Activated CD8-positive, alpha-beta T cell treated with anti-CD3 and anti-CD28 coated beads, Interleukin-2, amount 10 ng/mL, durations not matched to agents 7 days and 5 days (primary cell): Measurements from ENCODE around the gene HLA-DPA1. TPM values are rescaled to one million over a fixed set of nuclear protein-coding genes. Genes with fewer than 3 reads are reported as not detected.

Source experiments
- ATAC-seq: fragments of 150-1000 bp; cut with Tn5 transposase; one replicate; pipeline ENCODE4 v1.10.0; 2021; ENCODE audit warnings: moderate library complexity
- CTCF ChIA-PET: fragments of 350-600 bp; sonication (Branson Sonifier 250); formaldehyde crosslinking; loops from one replicate; lab custom pipeline; 2021; ENCODE audit warnings: antibody characterized with exemption; lab: Charles Lee
- POLR2A ChIA-PET: fragments of 350-600 bp; sonication (Branson Sonifier 250); formaldehyde crosslinking; loops from one replicate; lab custom pipeline; 2021; ENCODE audit warnings: antibody characterized with exemption; lab: Charles Lee
- DNase-seq: peaks from one replicate; pipeline ENCODE4 v3.0.0-alpha.2; 2020
- H3K27ac Mint-ChIP-seq: one replicate; pipeline ENCODE4 v1.8.0; 2021; ENCODE audit warnings: mild to moderate bottlenecking, mixed read lengths
- H3K27me3 Mint-ChIP-seq: one replicate; pipeline ENCODE4 v1.8.0; 2021; ENCODE audit warnings: low read depth, mixed read lengths
- H3K36me3 Mint-ChIP-seq: one replicate; pipeline ENCODE4 v1.8.0; 2021; ENCODE audit warnings: low read depth, mixed read lengths
- H3K4me1 Mint-ChIP-seq: one replicate; pipeline ENCODE4 v1.8.0; 2021; ENCODE audit warnings: low read depth, mixed read lengths
- H3K4me3 Mint-ChIP-seq: one replicate; pipeline ENCODE4 v1.8.0; 2021; ENCODE audit warnings: mild to moderate bottlenecking, mixed read lengths
- H3K9me3 Mint-ChIP-seq: one replicate; pipeline ENCODE4 v1.8.0; 2022; ENCODE audit warnings: mixed read lengths; ENCODE audit not compliant: insufficient read depth
- total RNA-seq, 2 experiments: library from RNA; stranded (reverse); gene quantifications; one replicate each; pipeline ENCODE4 v1.2.3, GENCODE V29; 2021

HLA-DPA1 gene
- total RNA-seq, 2 experiments from 2014 or later: 39.1 to 40.0 TPM

- ATAC-seq (no peak), DNase-seq (no peak)
- H3K36me3 Mint-ChIP-seq: no peaks in the 10 kb centered on the region
- H3K27ac Mint-ChIP-seq: no peak overlapping the region
- H3K9me3 Mint-ChIP-seq: no peaks in the 10 kb centered on the region
- ChIA-PET POLR2A (interaction anchor here (1.2 to 1.7 kb wide), 2 partner anchors 32 to 60 kb away, joined by 3 read pairs; partner anchors contain the start of gene HLA-DPB1), CTCF (interaction anchor here (0.7 to 7.5 kb wide), 20 partner anchors 11 to 233 kb away, joined by 3 to 37 read pairs (median 6); partner anchors contain the start of genes HLA-DPA1 and HLA-DPB1)
- H3K27me3 Mint-ChIP-seq: peaks cover 6% of the 10 kb centered on the region
- peaks cover 33% of the 10 kb centered on the region for H3K4me1 Mint-ChIP-seq
- no peak overlapping the region for H3K4me3 Mint-ChIP-seq
Measured at GRCh38 chr6:33015798-33016197, 57.7 kb downstream of the HLA-DPA1 start.

GRCh38 chr6:33014841-33015634 is 58.4 kb downstream of the HLA-DPA1 start:
- POLR2A ChIA-PET: interaction anchor here (1.2 to 1.7 kb wide), 2 partner anchors 31 to 61 kb away, joined by 3 read pairs; partner anchors contain the start of gene HLA-DPB1
- H3K27ac Mint-ChIP-seq: no peak overlapping the region
- no peak overlapping the region for H3K4me3 Mint-ChIP-seq
- CTCF ChIA-PET: interaction anchor here (0.7 to 7.5 kb wide), 28 partner anchors 8 to 234 kb away, joined by 3 to 37 read pairs (median 5); partner anchors contain the start of genes HLA-DPA1 and HLA-DPB1
- ATAC-seq: peak; percentile 57
- no peaks in the 10 kb centered on the region for H3K36me3 Mint-ChIP-seq
- peaks cover 6% of the 10 kb centered on the region for H3K27me3 Mint-ChIP-seq
- DNase-seq: peak; percentile 78
- H3K4me1 Mint-ChIP-seq: peaks cover 28% of the 10 kb centered on the region
- H3K9me3 Mint-ChIP-seq: no peaks in the 10 kb centered on the region

Other genes starting within 250 kb of the HLA-DPA1 start
- 100 to 1,000 TPM; 145 to 159 TPM for gene TAP2, start 234.9 kb downstream of the HLA-DPA1 start, total RNA-seq
- 100 to 1,000 TPM; 385 to 397 TPM for gene PSMB8, start 229.6 kb downstream of the HLA-DPA1 start, total RNA-seq
- gene TAP1, start 219.9 kb downstream of the HLA-DPA1 start, total RNA-seq: 100 to 1,000 TPM; 319 to 328 TPM
- gene PSMB9, start 219.5 kb downstream of the HLA-DPA1 start, total RNA-seq: 100 to 1,000 TPM; 319 to 325 TPM
- 10 to 100 TPM; 14.4 to 14.7 TPM for gene HLA-DMB, start 132.6 kb downstream of the HLA-DPA1 start, total RNA-seq
- gene HLA-DMA, start 120.6 kb downstream of the HLA-DPA1 start, total RNA-seq: 10 to 100 TPM; 28.6 to 30.5 TPM
- gene BRD2, start 105.1 kb downstream of the HLA-DPA1 start, total RNA-seq: 100 to 1,000 TPM; 299 to 313 TPM
- gene HLA-DOA, start 64.1 kb downstream of the HLA-DPA1 start, total RNA-seq: 1 to 10 TPM; 3.3 to 4.2 TPM
- 10 to 100 TPM; 21.0 to 22.8 TPM for gene HLA-DPB1, start 2.3 kb upstream of the HLA-DPA1 start, total RNA-seq
- under 1 TPM; 0.71 to 0.83 TPM for gene COL11A2, start 118.8 kb upstream of the HLA-DPA1 start, total RNA-seq
- 10 to 100 TPM; 33.5 to 34.5 TPM for gene RXRB, start 127.0 kb upstream of the HLA-DPA1 start, total RNA-seq
- gene SLC39A7, start 127.2 kb upstream of the HLA-DPA1 start, total RNA-seq: 10 to 100 TPM; 45.6 to 50.8 TPM
- gene HSD17B8, start 131.0 kb upstream of the HLA-DPA1 start, total RNA-seq: 10 to 100 TPM; 13.9 to 14.1 TPM
- 10 to 100 TPM; 39.8 to 44.6 TPM for gene RING1, start 134.9 kb upstream of the HLA-DPA1 start, total RNA-seq
- 10 to 100 TPM; 59.3 to 59.5 TPM for gene VPS52, start 198.2 kb upstream of the HLA-DPA1 start, total RNA-seq
- 1,000 to 10,000 TPM; 2,792 to 2,813 TPM for gene RPS18, start 198.4 kb upstream of the HLA-DPA1 start, total RNA-seq
- gene B3GALT4, start 203.5 kb upstream of the HLA-DPA1 start, total RNA-seq: 10 to 100 TPM; 12.2 to 12.8 TPM
- 10 to 100 TPM; 66.7 to 68.9 TPM for gene WDR46, start 215.6 kb upstream of the HLA-DPA1 start, total RNA-seq
- 10 to 100 TPM; 72.0 to 78.4 TPM for gene PFDN6, start 216.0 kb upstream of the HLA-DPA1 start, total RNA-seq
- gene RGL2, start 225.3 kb upstream of the HLA-DPA1 start, total RNA-seq: 10 to 100 TPM; 50.8 to 58.2 TPM
- gene TAPBP, start 240.4 kb upstream of the HLA-DPA1 start, total RNA-seq: 100 to 1,000 TPM; 245 to 252 TPM
- 10 to 100 TPM; 10.7 to 11.1 TPM for gene ZBTB22, start 244.1 kb upstream of the HLA-DPA1 start, total RNA-seq
- 100 to 1,000 TPM; 112 to 114 TPM for gene DAXX, start 249.3 kb upstream of the HLA-DPA1 start, total RNA-seq